Measurements from ENCODE around the gene MGMT. TPM values are rescaled to one million over a fixed set of nuclear protein-coding genes. Genes with fewer than 3 reads are reported as not detected.

Gene MGMT
- total and polyA plus RNA-seq, 2 experiments from 2014 or later, result 19.3 to 21.9 TPM

DNA sequence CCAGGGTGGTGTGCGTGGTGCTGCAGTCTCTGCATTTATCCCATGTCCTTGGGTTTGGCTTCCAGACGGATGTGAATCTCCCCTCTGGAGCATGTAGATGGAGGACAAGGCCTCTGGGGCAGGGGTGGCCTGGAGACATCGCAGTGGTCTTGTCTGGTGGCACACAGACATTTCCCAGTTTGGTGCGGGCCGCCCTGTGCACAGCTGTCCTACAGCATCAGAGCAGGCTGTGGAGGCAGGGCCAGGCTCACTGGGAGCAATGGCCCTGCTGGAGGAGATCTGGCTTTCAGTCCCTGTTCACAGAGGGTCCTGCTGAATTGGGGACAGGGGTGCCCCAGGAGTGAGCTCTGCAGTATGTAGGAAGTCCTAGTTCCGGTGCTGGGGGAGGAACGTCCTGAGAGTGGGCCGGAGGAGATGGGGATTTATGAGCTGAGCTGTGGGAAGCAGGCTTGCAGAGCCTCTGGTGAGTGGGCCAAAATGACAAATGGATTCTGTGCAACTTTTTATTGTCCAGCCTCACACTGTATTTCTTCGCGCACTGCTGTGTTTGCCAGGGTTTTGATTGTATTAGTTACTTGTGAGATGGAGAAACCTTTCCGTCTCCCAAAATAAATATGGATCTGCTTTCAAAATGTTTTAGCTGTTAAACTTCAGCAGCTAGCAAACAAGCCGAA lies 40.3 kb downstream of the MGMT start:
- H3K4me2 ChIP-seq, result no peak overlapping the region
- no peaks in the 10 kb centered on the region for H3K36me3 ChIP-seq (ENCODE audit: insufficient read depth)
- no peaks in the 10 kb centered on the region for H3F3A ChIP-seq (replicated peaks; ENCODE audit: low read depth)
- H3K27ac ChIP-seq (ENCODE audit: low read depth), result no peak overlapping the region
- DNase-seq (ENCODE audit: low spot score) (no peak), ATAC-seq (no peak)
- peaks cover 14% of the 10 kb centered on the region; the same call in 1 of the 2 replicates for H3K79me2 ChIP-seq (replicated peaks; ENCODE audit: insufficient read depth)
- no peak overlapping the region for H3K4me3 Mint-ChIP-seq
- peaks cover 6% of the 10 kb centered on the region; the same call in 1 of the 2 replicates for H3K9me2 ChIP-seq (ENCODE audit: insufficient read depth)
- no peaks in the 10 kb centered on the region for H3K36me3 Mint-ChIP-seq (ENCODE audit: low read depth)
- peaks cover 4% of the 10 kb centered on the region for H3K4me1 Mint-ChIP-seq
- H3K27me3 Mint-ChIP-seq (ENCODE audit: insufficient read depth, low read depth, poor library complexity), result peaks cover 5% of the 10 kb centered on the region
- H3K4me3 ChIP-seq, result no peak overlapping the region
- H3K4me1 ChIP-seq (ENCODE audit: insufficient read depth), result no peaks in the 10 kb centered on the region
- H3K27ac Mint-ChIP-seq, result no peak overlapping the region
- no peaks in the 10 kb centered on the region for H3K27me3 ChIP-seq (ENCODE audit: insufficient read depth)
- no peaks in the 10 kb centered on the region for H4K20me1 ChIP-seq (replicated peaks; ENCODE audit: insufficient read depth)
- H2AFZ ChIP-seq, result no peak overlapping the region
- H3K9me3 Mint-ChIP-seq, result no peaks in the 10 kb centered on the region; the same call in 2 of the 3 replicates
- TF ChIP-seq EZH2phosphoT487 (IDR thresholded peaks at IDR 0.05; ENCODE audit: unreplicated experiment) (no peak), NANOG (IDR thresholded peaks at IDR 0.05; ENCODE audit: borderline replicate concordance) (no peak), ZNF331 (CRISPR knock-in tag; IDR thresholded peaks at IDR 0.05; ENCODE audit: low read depth) (no peak), CREB1 (CRISPR knock-in tag; IDR thresholded peaks at IDR 0.05; ENCODE audit: low read depth) (no peak), POLR2AphosphoS5 (IDR thresholded peaks at IDR 0.05; ENCODE audit: low read depth) (no peak), EZH2 (IDR thresholded peaks at IDR 0.05; ENCODE audit: low read depth, unreplicated experiment) (no peak), JUNB (IDR thresholded peaks at IDR 0.05; ENCODE audit: unreplicated experiment) (no peak), STAT1 (IDR thresholded peaks at IDR 0.05; ENCODE audit: unreplicated experiment) (no peak), ZNF114 (CRISPR knock-in tag; IDR thresholded peaks at IDR 0.05) (no peak)
- TF ChIP-seq, protein P1, sequence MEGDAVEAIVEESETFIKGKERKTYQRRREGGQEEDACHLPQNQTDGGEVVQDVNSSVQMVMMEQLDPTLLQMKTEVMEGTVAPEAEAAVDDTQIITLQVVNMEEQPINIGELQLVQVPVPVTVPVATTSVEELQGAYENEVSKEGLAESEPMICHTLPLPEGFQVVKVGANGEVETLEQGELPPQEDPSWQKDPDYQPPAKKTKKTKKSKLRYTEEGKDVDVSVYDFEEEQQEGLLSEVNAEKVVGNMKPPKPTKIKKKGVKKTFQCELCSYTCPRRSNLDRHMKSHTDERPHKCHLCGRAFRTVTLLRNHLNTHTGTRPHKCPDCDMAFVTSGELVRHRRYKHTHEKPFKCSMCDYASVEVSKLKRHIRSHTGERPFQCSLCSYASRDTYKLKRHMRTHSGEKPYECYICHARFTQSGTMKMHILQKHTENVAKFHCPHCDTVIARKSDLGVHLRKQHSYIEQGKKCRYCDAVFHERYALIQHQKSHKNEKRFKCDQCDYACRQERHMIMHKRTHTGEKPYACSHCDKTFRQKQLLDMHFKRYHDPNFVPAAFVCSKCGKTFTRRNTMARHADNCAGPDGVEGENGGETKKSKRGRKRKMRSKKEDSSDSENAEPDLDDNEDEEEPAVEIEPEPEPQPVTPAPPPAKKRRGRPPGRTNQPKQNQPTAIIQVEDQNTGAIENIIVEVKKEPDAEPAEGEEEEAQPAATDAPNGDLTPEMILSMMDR (conservative IDR thresholded peaks at IDR 0.05; ENCODE audit: low read depth in 2 of 2), result no peak
- TF ChIP-seq, protein P2, sequence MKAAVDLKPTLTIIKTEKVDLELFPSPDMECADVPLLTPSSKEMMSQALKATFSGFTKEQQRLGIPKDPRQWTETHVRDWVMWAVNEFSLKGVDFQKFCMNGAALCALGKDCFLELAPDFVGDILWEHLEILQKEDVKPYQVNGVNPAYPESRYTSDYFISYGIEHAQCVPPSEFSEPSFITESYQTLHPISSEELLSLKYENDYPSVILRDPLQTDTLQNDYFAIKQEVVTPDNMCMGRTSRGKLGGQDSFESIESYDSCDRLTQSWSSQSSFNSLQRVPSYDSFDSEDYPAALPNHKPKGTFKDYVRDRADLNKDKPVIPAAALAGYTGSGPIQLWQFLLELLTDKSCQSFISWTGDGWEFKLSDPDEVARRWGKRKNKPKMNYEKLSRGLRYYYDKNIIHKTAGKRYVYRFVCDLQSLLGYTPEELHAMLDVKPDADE (IDR thresholded peaks at IDR 0.05), result no peak
- TF ChIP-seq, protein P3, sequence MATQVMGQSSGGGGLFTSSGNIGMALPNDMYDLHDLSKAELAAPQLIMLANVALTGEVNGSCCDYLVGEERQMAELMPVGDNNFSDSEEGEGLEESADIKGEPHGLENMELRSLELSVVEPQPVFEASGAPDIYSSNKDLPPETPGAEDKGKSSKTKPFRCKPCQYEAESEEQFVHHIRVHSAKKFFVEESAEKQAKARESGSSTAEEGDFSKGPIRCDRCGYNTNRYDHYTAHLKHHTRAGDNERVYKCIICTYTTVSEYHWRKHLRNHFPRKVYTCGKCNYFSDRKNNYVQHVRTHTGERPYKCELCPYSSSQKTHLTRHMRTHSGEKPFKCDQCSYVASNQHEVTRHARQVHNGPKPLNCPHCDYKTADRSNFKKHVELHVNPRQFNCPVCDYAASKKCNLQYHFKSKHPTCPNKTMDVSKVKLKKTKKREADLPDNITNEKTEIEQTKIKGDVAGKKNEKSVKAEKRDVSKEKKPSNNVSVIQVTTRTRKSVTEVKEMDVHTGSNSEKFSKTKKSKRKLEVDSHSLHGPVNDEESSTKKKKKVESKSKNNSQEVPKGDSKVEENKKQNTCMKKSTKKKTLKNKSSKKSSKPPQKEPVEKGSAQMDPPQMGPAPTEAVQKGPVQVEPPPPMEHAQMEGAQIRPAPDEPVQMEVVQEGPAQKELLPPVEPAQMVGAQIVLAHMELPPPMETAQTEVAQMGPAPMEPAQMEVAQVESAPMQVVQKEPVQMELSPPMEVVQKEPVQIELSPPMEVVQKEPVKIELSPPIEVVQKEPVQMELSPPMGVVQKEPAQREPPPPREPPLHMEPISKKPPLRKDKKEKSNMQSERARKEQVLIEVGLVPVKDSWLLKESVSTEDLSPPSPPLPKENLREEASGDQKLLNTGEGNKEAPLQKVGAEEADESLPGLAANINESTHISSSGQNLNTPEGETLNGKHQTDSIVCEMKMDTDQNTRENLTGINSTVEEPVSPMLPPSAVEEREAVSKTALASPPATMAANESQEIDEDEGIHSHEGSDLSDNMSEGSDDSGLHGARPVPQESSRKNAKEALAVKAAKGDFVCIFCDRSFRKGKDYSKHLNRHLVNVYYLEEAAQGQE (IDR thresholded peaks at IDR 0.05; ENCODE audit: unreplicated experiment), result no peak
- TF ChIP-seq, protein P4, sequence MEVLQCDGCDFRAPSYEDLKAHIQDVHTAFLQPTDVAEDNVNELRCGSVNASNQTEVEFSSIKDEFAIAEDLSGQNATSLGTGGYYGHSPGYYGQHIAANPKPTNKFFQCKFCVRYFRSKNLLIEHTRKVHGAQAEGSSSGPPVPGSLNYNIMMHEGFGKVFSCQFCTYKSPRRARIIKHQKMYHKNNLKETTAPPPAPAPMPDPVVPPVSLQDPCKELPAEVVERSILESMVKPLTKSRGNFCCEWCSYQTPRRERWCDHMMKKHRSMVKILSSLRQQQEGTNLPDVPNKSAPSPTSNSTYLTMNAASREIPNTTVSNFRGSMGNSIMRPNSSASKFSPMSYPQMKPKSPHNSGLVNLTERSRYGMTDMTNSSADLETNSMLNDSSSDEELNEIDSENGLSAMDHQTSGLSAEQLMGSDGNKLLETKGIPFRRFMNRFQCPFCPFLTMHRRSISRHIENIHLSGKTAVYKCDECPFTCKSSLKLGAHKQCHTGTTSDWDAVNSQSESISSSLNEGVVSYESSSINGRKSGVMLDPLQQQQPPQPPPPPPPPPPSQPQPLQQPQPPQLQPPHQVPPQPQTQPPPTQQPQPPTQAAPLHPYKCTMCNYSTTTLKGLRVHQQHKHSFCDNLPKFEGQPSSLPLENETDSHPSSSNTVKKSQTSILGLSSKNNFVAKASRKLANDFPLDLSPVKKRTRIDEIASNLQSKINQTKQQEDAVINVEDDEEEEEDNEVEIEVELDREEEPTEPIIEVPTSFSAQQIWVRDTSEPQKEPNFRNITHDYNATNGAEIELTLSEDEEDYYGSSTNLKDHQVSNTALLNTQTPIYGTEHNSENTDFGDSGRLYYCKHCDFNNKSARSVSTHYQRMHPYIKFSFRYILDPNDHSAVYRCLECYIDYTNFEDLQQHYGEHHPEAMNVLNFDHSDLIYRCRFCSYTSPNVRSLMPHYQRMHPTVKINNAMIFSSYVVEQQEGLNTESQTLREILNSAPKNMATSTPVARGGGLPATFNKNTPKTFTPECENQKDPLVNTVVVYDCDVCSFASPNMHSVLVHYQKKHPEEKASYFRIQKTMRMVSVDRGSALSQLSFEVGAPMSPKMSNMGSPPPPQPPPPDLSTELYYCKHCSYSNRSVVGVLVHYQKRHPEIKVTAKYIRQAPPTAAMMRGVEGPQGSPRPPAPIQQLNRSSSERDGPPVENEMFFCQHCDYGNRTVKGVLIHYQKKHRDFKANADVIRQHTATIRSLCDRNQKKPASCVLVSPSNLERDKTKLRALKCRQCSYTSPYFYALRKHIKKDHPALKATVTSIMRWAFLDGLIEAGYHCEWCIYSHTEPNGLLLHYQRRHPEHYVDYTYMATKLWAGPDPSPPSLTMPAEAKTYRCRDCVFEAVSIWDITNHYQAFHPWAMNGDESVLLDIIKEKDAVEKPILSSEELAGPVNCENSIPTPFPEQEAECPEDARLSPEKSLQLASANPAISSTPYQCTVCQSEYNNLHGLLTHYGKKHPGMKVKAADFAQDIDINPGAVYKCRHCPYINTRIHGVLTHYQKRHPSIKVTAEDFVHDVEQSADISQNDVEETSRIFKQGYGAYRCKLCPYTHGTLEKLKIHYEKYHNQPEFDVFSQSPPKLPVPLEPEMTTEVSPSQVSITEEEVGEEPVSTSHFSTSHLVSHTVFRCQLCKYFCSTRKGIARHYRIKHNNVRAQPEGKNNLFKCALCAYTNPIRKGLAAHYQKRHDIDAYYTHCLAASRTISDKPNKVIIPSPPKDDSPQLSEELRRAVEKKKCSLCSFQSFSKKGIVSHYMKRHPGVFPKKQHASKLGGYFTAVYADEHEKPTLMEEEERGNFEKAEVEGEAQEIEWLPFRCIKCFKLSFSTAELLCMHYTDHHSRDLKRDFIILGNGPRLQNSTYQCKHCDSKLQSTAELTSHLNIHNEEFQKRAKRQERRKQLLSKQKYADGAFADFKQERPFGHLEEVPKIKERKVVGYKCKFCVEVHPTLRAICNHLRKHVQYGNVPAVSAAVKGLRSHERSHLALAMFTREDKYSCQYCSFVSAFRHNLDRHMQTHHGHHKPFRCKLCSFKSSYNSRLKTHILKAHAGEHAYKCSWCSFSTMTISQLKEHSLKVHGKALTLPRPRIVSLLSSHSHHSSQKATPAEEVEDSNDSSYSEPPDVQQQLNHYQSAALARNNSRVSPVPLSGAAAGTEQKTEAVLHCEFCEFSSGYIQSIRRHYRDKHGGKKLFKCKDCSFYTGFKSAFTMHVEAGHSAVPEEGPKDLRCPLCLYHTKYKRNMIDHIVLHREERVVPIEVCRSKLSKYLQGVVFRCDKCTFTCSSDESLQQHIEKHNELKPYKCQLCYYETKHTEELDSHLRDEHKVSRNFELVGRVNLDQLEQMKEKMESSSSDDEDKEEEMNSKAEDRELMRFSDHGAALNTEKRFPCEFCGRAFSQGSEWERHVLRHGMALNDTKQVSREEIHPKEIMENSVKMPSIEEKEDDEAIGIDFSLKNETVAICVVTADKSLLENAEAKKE (CRISPR knock-in tag; IDR thresholded peaks at IDR 0.05), result no peak
